K562 (cell line): ENCODE data around the gene RPL10A. TPM values are rescaled to one million over a fixed set of nuclear protein-coding genes. Genes with fewer than 3 reads are reported as not detected.

Experiments
- GATA2 ChIP-seq: sonication (generic); formaldehyde crosslinking; IDR thresholded peaks from 2 replicates; pipeline ENCODE4 v1.4.0; 2020; ENCODE audit warnings: mild to moderate bottlenecking, missing genetic modification reagents
- JUNB ChIP-seq: fragments of 450-650 bp; formaldehyde crosslinking; conservative IDR thresholded peaks from 2 replicates; pipeline ENCODE4 v1.4.0; 2020; ENCODE audit warnings: mild to moderate bottlenecking
- LCOR ChIP-seq: sonication (generic); formaldehyde crosslinking; IDR thresholded peaks from 2 replicates; pipeline ENCODE4 v1.8.0; 2022; ENCODE audit warnings: mild to moderate bottlenecking, missing genetic modification reagents
- ZC3H8 ChIP-seq: fragments of 450-650 bp; IDR thresholded peaks from 2 replicates; pipeline ENCODE4 v1.6.1; 2017
- ZNF174 ChIP-seq: fragments of 250-450 bp; sonication (Bioruptor Pico); IDR thresholded peaks from 2 replicates; pipeline ENCODE4 v1.4.0; 2020; ENCODE audit warnings: mild to moderate bottlenecking
- ZNF75A ChIP-seq: fragments of 450-650 bp; formaldehyde crosslinking; IDR thresholded peaks from 2 replicates; pipeline ENCODE4 v1.4.0; 2020; ENCODE audit warnings: mild to moderate bottlenecking
- ZNF766 ChIP-seq: fragments of 200-800 bp; sonication (Bioruptor generic); conservative IDR thresholded peaks from 2 replicates; pipeline ENCODE4 v1.6.1; 2016; ENCODE audit warnings: missing genetic modification characterization, missing compliant biosample characterization
- polyA plus RNA-seq, 8 experiments: library from polyadenylated mRNA; depleted of rRNA in 4 of 8; stranded (reverse) in 5 of 8; unstranded in 3 of 8; fragments of >200 nt; fragmentation: Nextera tagmentation in 2 of 8; fragmentation: Illumina TruSeq in 1 of 8; extraction: Ambion mirVana in 2 of 8; extraction: Trizol in 1 of 8; gene quantifications; 2 replicates each; pipeline versions ENCODE4 v1.2.1 to v1.2.3, GENCODE V29; 2011 to 2014; ENCODE audit warnings: inconsistent platforms in 1 of 8, missing spikeins in 1 of 8
- total RNA-seq, 7 experiments: library from RNA; depleted of rRNA in 6 of 7; stranded (reverse); fragments of >200 nt in 6 of 7; fragmentation: Illumina TruSeq in 2 of 7; extraction: Trizol in 2 of 7; gene quantifications; 2 replicates each; pipeline versions ENCODE4 v1.2.1 to v1.2.3, GENCODE V29; 2011 to 2021; ENCODE audit warnings: low replicate concordance in 1 of 7
- TF ChIP-seq, protein P1 (sequence below): fragments of 200-600 bp; sonication (generic); IDR thresholded peaks from one replicate; pipeline ENCODE4 v1.6.1; 2012; ENCODE audit warnings: mild to moderate bottlenecking, low read depth, low read length, inconsistent platforms
- TF ChIP-seq, protein P2 (sequence below): fragments of 450-650 bp; IDR thresholded peaks from 2 replicates; pipeline ENCODE4 v1.6.1; 2016
- TF ChIP-seq, protein P3 (sequence below): fragments of 200-800 bp; sonication (Bioruptor generic); IDR thresholded peaks from 2 replicates; pipeline ENCODE4 v1.6.1; 2016; ENCODE audit warnings: missing genetic modification characterization, missing compliant biosample characterization

The RPL10A gene
- total and polyA plus RNA-seq, 9 of the 15 experiments (the other 6 are each of a cell fraction or from before 2014, with no cell fraction given): 1,589 to 3,237 (median 2,116) TPM

DNA sequence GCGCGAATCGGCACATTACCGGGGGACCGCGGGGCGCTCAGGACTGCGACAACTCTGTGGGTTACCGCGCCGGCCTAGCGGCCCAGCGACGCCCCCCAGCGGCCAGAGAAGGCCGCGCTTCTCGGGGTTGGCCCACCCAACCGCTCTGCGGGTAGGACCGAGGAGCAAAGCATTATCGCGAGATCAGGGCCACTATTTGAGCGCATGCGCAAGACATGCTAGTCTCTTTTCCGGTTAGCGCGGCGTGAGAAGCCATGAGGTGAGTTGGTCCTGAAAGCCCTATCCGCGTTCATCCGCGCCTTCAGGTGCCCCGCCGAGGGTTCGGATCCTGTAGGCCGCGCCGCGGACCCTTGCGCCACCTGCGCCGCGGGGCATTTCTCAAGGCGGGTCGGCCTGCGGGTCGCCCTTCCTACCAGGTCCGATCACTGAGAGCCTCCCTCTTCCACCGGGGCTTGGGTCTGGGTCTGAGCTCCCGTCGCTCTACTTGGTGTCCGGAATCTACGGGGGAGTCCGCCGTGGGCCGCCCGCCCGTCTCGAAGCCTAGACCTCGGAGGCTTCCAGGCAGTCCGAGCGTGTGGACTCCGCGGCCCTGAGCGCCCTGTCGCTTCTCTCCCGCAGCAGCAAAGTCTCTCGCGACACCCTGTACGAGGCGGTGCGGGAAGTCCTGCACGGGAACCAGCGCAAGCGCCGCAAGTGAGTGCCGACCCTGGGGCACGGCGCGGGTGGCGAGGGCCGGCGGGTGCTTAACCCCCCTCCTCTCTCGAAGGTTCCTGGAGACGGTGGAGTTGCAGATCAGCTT lies at the start of gene RPL10A (continued):
- TF ChIP-seq, protein P1, sequence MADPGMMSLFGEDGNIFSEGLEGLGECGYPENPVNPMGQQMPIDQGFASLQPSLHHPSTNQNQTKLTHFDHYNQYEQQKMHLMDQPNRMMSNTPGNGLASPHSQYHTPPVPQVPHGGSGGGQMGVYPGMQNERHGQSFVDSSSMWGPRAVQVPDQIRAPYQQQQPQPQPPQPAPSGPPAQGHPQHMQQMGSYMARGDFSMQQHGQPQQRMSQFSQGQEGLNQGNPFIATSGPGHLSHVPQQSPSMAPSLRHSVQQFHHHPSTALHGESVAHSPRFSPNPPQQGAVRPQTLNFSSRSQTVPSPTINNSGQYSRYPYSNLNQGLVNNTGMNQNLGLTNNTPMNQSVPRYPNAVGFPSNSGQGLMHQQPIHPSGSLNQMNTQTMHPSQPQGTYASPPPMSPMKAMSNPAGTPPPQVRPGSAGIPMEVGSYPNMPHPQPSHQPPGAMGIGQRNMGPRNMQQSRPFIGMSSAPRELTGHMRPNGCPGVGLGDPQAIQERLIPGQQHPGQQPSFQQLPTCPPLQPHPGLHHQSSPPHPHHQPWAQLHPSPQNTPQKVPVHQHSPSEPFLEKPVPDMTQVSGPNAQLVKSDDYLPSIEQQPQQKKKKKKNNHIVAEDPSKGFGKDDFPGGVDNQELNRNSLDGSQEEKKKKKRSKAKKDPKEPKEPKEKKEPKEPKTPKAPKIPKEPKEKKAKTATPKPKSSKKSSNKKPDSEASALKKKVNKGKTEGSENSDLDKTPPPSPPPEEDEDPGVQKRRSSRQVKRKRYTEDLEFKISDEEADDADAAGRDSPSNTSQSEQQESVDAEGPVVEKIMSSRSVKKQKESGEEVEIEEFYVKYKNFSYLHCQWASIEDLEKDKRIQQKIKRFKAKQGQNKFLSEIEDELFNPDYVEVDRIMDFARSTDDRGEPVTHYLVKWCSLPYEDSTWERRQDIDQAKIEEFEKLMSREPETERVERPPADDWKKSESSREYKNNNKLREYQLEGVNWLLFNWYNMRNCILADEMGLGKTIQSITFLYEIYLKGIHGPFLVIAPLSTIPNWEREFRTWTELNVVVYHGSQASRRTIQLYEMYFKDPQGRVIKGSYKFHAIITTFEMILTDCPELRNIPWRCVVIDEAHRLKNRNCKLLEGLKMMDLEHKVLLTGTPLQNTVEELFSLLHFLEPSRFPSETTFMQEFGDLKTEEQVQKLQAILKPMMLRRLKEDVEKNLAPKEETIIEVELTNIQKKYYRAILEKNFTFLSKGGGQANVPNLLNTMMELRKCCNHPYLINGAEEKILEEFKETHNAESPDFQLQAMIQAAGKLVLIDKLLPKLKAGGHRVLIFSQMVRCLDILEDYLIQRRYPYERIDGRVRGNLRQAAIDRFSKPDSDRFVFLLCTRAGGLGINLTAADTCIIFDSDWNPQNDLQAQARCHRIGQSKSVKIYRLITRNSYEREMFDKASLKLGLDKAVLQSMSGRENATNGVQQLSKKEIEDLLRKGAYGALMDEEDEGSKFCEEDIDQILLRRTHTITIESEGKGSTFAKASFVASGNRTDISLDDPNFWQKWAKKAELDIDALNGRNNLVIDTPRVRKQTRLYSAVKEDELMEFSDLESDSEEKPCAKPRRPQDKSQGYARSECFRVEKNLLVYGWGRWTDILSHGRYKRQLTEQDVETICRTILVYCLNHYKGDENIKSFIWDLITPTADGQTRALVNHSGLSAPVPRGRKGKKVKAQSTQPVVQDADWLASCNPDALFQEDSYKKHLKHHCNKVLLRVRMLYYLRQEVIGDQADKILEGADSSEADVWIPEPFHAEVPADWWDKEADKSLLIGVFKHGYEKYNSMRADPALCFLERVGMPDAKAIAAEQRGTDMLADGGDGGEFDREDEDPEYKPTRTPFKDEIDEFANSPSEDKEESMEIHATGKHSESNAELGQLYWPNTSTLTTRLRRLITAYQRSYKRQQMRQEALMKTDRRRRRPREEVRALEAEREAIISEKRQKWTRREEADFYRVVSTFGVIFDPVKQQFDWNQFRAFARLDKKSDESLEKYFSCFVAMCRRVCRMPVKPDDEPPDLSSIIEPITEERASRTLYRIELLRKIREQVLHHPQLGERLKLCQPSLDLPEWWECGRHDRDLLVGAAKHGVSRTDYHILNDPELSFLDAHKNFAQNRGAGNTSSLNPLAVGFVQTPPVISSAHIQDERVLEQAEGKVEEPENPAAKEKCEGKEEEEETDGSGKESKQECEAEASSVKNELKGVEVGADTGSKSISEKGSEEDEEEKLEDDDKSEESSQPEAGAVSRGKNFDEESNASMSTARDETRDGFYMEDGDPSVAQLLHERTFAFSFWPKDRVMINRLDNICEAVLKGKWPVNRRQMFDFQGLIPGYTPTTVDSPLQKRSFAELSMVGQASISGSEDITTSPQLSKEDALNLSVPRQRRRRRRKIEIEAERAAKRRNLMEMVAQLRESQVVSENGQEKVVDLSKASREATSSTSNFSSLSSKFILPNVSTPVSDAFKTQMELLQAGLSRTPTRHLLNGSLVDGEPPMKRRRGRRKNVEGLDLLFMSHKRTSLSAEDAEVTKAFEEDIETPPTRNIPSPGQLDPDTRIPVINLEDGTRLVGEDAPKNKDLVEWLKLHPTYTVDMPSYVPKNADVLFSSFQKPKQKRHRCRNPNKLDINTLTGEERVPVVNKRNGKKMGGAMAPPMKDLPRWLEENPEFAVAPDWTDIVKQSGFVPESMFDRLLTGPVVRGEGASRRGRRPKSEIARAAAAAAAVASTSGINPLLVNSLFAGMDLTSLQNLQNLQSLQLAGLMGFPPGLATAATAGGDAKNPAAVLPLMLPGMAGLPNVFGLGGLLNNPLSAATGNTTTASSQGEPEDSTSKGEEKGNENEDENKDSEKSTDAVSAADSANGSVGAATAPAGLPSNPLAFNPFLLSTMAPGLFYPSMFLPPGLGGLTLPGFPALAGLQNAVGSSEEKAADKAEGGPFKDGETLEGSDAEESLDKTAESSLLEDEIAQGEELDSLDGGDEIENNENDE: peak; percentile 22
- TF ChIP-seq, protein P2, sequence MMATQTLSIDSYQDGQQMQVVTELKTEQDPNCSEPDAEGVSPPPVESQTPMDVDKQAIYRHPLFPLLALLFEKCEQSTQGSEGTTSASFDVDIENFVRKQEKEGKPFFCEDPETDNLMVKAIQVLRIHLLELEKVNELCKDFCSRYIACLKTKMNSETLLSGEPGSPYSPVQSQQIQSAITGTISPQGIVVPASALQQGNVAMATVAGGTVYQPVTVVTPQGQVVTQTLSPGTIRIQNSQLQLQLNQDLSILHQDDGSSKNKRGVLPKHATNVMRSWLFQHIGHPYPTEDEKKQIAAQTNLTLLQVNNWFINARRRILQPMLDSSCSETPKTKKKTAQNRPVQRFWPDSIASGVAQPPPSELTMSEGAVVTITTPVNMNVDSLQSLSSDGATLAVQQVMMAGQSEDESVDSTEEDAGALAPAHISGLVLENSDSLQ: no peak
- TF ChIP-seq ZNF766 (no peak), ZNF75A (CRISPR knock-in tag) (no peak), LCOR (CRISPR knock-in tag) (peak; percentile 52; the same call in 1 of the 2 replicates), JUNB (CRISPR knock-in tag) (no peak), ZNF174 (CRISPR knock-in tag) (no peak), ZC3H8 (no peak), GATA2 (peak; percentile 91)
- TF ChIP-seq, protein P3, sequence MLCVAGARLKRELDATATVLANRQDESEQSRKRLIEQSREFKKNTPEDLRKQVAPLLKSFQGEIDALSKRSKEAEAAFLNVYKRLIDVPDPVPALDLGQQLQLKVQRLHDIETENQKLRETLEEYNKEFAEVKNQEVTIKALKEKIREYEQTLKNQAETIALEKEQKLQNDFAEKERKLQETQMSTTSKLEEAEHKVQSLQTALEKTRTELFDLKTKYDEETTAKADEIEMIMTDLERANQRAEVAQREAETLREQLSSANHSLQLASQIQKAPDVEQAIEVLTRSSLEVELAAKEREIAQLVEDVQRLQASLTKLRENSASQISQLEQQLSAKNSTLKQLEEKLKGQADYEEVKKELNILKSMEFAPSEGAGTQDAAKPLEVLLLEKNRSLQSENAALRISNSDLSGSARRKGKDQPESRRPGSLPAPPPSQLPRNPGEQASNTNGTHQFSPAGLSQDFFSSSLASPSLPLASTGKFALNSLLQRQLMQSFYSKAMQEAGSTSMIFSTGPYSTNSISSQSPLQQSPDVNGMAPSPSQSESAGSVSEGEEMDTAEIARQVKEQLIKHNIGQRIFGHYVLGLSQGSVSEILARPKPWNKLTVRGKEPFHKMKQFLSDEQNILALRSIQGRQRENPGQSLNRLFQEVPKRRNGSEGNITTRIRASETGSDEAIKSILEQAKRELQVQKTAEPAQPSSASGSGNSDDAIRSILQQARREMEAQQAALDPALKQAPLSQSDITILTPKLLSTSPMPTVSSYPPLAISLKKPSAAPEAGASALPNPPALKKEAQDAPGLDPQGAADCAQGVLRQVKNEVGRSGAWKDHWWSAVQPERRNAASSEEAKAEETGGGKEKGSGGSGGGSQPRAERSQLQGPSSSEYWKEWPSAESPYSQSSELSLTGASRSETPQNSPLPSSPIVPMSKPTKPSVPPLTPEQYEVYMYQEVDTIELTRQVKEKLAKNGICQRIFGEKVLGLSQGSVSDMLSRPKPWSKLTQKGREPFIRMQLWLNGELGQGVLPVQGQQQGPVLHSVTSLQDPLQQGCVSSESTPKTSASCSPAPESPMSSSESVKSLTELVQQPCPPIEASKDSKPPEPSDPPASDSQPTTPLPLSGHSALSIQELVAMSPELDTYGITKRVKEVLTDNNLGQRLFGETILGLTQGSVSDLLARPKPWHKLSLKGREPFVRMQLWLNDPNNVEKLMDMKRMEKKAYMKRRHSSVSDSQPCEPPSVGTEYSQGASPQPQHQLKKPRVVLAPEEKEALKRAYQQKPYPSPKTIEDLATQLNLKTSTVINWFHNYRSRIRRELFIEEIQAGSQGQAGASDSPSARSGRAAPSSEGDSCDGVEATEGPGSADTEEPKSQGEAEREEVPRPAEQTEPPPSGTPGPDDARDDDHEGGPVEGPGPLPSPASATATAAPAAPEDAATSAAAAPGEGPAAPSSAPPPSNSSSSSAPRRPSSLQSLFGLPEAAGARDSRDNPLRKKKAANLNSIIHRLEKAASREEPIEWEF (CRISPR knock-in tag): no peak
